ENCODE data around the gene RELN. TPM values are rescaled to one million over a fixed set of nuclear protein-coding genes. Genes with fewer than 3 reads are reported as not detected.

RELN gene
- total and polyA plus RNA-seq, 2 of the 13 experiments (the other 11 are each of a cell fraction or from before 2014, with no cell fraction given) = 315 to 332 TPM

DNA sequence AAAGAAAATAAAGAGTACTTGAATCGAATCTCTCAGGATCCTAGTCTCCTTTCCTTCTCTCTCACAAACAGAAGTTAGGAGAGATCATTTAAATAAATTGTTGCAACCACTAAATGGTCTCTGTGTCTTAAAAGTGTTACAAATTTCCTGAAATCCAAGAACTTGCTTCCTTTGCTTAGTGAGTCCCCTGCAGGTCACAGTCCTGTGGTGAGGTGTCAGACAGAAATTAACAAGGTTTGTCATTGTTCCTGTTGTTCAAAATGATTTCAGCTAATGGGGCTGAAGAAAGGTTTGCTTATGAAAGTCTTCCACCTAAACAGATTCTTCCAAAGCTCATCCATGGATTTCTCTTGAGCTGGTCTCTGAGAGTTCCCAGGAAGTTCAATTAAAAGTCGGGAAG is 391.9 kb downstream of the RELN start:
- Histone ChIP-seq H4K20me1 (ENCODE audit: insufficient read depth, low read length) (no peaks in the 10 kb centered on the region), H3K4me1 (ENCODE audit: insufficient read depth, low read length) (peaks cover 8% of the 10 kb centered on the region; the same call in 1 of the 2 replicates), H3K4me2 (ENCODE audit: low read depth, low read length) (no peak overlapping the region), H3K4me3 (replicated peaks in 1 of 3; ENCODE audit: insufficient read depth in 1 of 3, low read depth in 2 of 3, low read length in 3 of 3) (no peak overlapping the region), H3K79me2 (ENCODE audit: insufficient read depth, low read length) (no peaks in the 10 kb centered on the region), H3K27me3 (ENCODE audit: control insufficient read depth in 1 of 2, insufficient read depth in 2 of 2, low read length in 2 of 2) (no peaks in the 10 kb centered on the region), H2AFZ (ENCODE audit: low read length) (no peak overlapping the region), H3K27ac (ENCODE audit: extremely low read length, insufficient read depth, low read length) (no peak overlapping the region), H3K9me3 (ENCODE audit: low read length) (no peaks in the 10 kb centered on the region), H3K36me3 (replicated peaks in 1 of 2; ENCODE audit: control insufficient read depth in 1 of 2, insufficient read depth in 2 of 2, low read length in 2 of 2) (peaks cover 1 to 35% of the 10 kb centered on the region in 2 experiments; a peak in 4 of 5 replicates), H3K9ac (ENCODE audit: insufficient read depth, low read depth, low read length) (no peak overlapping the region)
- no peak for DNase-seq (ENCODE audit: low spot score)
- no peak for TF ChIP-seq SSRP1 (CRISPR knock-in tag; IDR thresholded peaks at IDR 0.05)
- TF ChIP-seq ZNF136 (CRISPR knock-in tag; IDR thresholded peaks at IDR 0.05; ENCODE audit: low read depth) = no peak
- TF ChIP-seq ELF4 (CRISPR knock-in tag; IDR thresholded peaks at IDR 0.05; ENCODE audit: borderline replicate concordance) = no peak
- TF ChIP-seq TAF1 (CRISPR knock-in tag; IDR thresholded peaks at IDR 0.05) = no peak
- intact Hi-C loops (cut with micrococcal nuclease; ENCODE audit: unreplicated experiment) (no loop called here), in situ Hi-C loops (cut with HindIII; ENCODE audit: extremely low pct_ligation_motif_present, low pct_unique_long_range_greater_than_20kb) (no loop called here)
- ATAC-seq = no peak
- WGBS (ENCODE audit: low lambda C conversion rate) = 43% methylated on average over 2 of the region's 2 CpGs
- BruUV-seq (replicated peaks) = no TSS peak
- ChIA-PET POLR2A (no interaction called here), CTCF (ENCODE audit: low intra/inter-chr PET ratio, low total read pairs) (no interaction called here)
- FAIRE-seq = no peak

- ATAC-seq (no peak), FAIRE-seq (no peak), DNase-seq (ENCODE audit: low spot score) (no peak)
- Histone ChIP-seq H3K4me3 (replicated peaks in 1 of 3; ENCODE audit: insufficient read depth in 1 of 3, low read depth in 2 of 3, low read length in 3 of 3) (no peak overlapping the region), H3K36me3 (replicated peaks in 1 of 2; ENCODE audit: control insufficient read depth in 1 of 2, insufficient read depth in 2 of 2, low read length in 2 of 2) (peaks cover 1 to 38% of the 10 kb centered on the region in 2 experiments; a peak in 4 of 5 replicates), H3K27me3 (ENCODE audit: control insufficient read depth in 1 of 2, insufficient read depth in 2 of 2, low read length in 2 of 2) (no peaks in the 10 kb centered on the region), H3K4me1 (ENCODE audit: insufficient read depth, low read length) (peaks cover 8% of the 10 kb centered on the region; the same call in 1 of the 2 replicates), H3K9ac (ENCODE audit: insufficient read depth, low read depth, low read length) (no peak overlapping the region), H3K4me2 (ENCODE audit: low read depth, low read length) (no peak overlapping the region), H3K9me3 (ENCODE audit: low read length) (no peaks in the 10 kb centered on the region), H3K27ac (ENCODE audit: extremely low read length, insufficient read depth, low read length) (no peak overlapping the region), H2AFZ (ENCODE audit: low read length) (no peak overlapping the region), H3K79me2 (ENCODE audit: insufficient read depth, low read length) (no peaks in the 10 kb centered on the region), H4K20me1 (ENCODE audit: insufficient read depth, low read length) (no peaks in the 10 kb centered on the region)
- ChIA-PET POLR2A (no interaction called here), CTCF (ENCODE audit: low intra/inter-chr PET ratio, low total read pairs) (no interaction called here)
- no TSS peak for BruUV-seq (replicated peaks)
- in situ Hi-C loops (cut with HindIII; ENCODE audit: extremely low pct_ligation_motif_present, low pct_unique_long_range_greater_than_20kb) = no loop called here
- intact Hi-C loops (cut with micrococcal nuclease; ENCODE audit: unreplicated experiment) = no loop called here
- WGBS (ENCODE audit: low lambda C conversion rate) = 77% methylated on average over 5 of the region's 5 CpGs
- no peak for TF ChIP-seq ISL2 (CRISPR knock-in tag; IDR thresholded peaks at IDR 0.05)
- TF ChIP-seq CREB1 (IDR thresholded peaks at IDR 0.05) = peak; percentile 69
- no peak for TF ChIP-seq CREB1 (CRISPR knock-in tag; IDR thresholded peaks at IDR 0.05)
- TF ChIP-seq SIN3A (IDR thresholded peaks at IDR 0.05; ENCODE audit: borderline replicate concordance, low read depth, low read length) = no peak
- TF ChIP-seq ATF7 (IDR thresholded peaks at IDR 0.05) = peak; percentile 95
- no peak for TF ChIP-seq ATF7 (CRISPR knock-in tag; IDR thresholded peaks at IDR 0.05)
- no peak for TF ChIP-seq ZNF512B (CRISPR knock-in tag; IDR thresholded peaks at IDR 0.05; ENCODE audit: borderline replicate concordance)
Observed at GRCh38 chr7:103594186-103594585, 395.3 kb downstream of the RELN start.
